Activated CD8-positive, alpha-beta memory T cell treated with anti-CD3 and anti-CD28 coated beads for 36 hours (primary cell): ENCODE data around the gene ITGA7. TPM values are rescaled to one million over a fixed set of nuclear protein-coding genes. Genes with fewer than 3 reads are reported as not detected.

Source experiments
- CTCF ChIA-PET: fragments of 350-600 bp; sonication (Branson Sonifier 250); formaldehyde crosslinking; loops from one replicate; lab custom pipeline; 2021; ENCODE audit warnings: antibody characterized with exemption; lab: Charles Lee
- POLR2A ChIA-PET: fragments of 350-600 bp; sonication (Branson Sonifier 250); formaldehyde crosslinking; loops from one replicate; lab custom pipeline; 2021; ENCODE audit warnings: antibody characterized with exemption; lab: Charles Lee
- total RNA-seq, 2 experiments: library from RNA; stranded (reverse); gene quantifications; one replicate each; pipeline ENCODE4 v1.2.3, GENCODE V29; 2021

ITGA7 gene
- total RNA-seq, 2 experiments from 2014 or later, result 3.6 to 4.1 TPM

- POLR2A ChIA-PET, result interaction anchor here (1.2 kb wide), 1 partner anchor 12 kb away, joined by 5 read pairs; no protein-coding TSS in a partner anchor
These were observed 63.1 kb downstream of the ITGA7 start for GRCh38 chr12:55644591-55644990.

GRCh38 chr12:55642669-55643068 lies 65.0 kb downstream of the ITGA7 start:
- ChIA-PET POLR2A (no interaction called here), CTCF (no interaction called here)

More at GRCh38 chr12:55644591-55644990, 63.1 kb downstream of the ITGA7 start:
- CTCF ChIA-PET, result interaction anchor here (1.0 to 3.7 kb wide), 4 partner anchors 11 to 22 kb away, joined by 3 to 27 read pairs (median 4); no protein-coding TSS in a partner anchor

- ChIA-PET CTCF (no interaction called here), POLR2A (no interaction called here)
These were observed 65.4 kb downstream of the ITGA7 start for GRCh38 chr12:55642267-55642666.

GRCh38 chr12:55641595-55641994 lies 66.1 kb downstream of the ITGA7 start:
- POLR2A ChIA-PET, result no interaction called here
- CTCF ChIA-PET, result no interaction called here

- CTCF ChIA-PET, result no interaction called here
- POLR2A ChIA-PET, result no interaction called here
These were observed 70.2 kb downstream of the ITGA7 start for GRCh38 chr12:55637467-55637866.

GRCh38 chr12:55636853-55637252 lies 70.9 kb downstream of the ITGA7 start, which contains the start of gene OR10P1:
Gene OR10P1, plus strand, starts transcription at chr12:55636892. Its CDS starts 0 bp downstream, at chr12:55636892.
- ChIA-PET POLR2A (no interaction called here), CTCF (no interaction called here)

- CTCF ChIA-PET, result interaction anchor here (1.0 to 1.3 kb wide), 2 partner anchors 10 to 20 kb away, joined by 4 to 6 read pairs; no protein-coding TSS in a partner anchor
- POLR2A ChIA-PET, result no interaction called here
These were observed 71.5 kb downstream of the ITGA7 start for GRCh38 chr12:55636116-55636655.

Other genes with a start within 250 kb of the ITGA7 start
- gene OR6C70, start 237.8 kb downstream of the ITGA7 start, total RNA-seq, result not detected
- not detected for gene OR6C68, start 215.5 kb downstream of the ITGA7 start, total RNA-seq
- not detected for gene OR6C4, start 158.3 kb downstream of the ITGA7 start, total RNA-seq
- gene OR2AP1, start 135.4 kb downstream of the ITGA7 start, total RNA-seq, result not detected
- not detected for gene OR10P1, start 71.0 kb downstream of the ITGA7 start, total RNA-seq
- gene BLOC1S1, start 8.1 kb upstream of the ITGA7 start, total RNA-seq, result 10 to 100 TPM; 89.9 to 93.6 TPM
- 1 to 10 TPM; 4.9 to 5.2 TPM for gene RDH5, start 12.5 kb upstream of the ITGA7 start, total RNA-seq
- 100 to 1,000 TPM; 190 to 193 TPM for gene CD63, start 21.1 kb upstream of the ITGA7 start, total RNA-seq
- 10 to 100 TPM; 13.6 to 13.7 TPM for gene GDF11, start 35.2 kb upstream of the ITGA7 start, total RNA-seq
- 10 to 100 TPM; 92.5 to 94.3 TPM for gene SARNP, start 109.8 kb upstream of the ITGA7 start, total RNA-seq
- 10 to 100 TPM; 39.6 to 41.0 TPM for gene ORMDL2, start 110.1 kb upstream of the ITGA7 start, total RNA-seq
- 10 to 100 TPM; 37.6 to 38.9 TPM for gene DNAJC14, start 121.7 kb upstream of the ITGA7 start, total RNA-seq
- gene MMP19, start 135.0 kb upstream of the ITGA7 start, total RNA-seq, result not detected
- gene PYM1, start 220.0 kb upstream of the ITGA7 start, total RNA-seq, result 10 to 100 TPM; 34.8 to 36.2 TPM
- 100 to 1,000 TPM; 199 to 219 TPM for gene DGKA, start 223.3 kb upstream of the ITGA7 start, total RNA-seq